ENCODE measurements around the gene PFN3. TPM values are rescaled to one million over a fixed set of nuclear protein-coding genes. Genes with fewer than 3 reads are reported as not detected.
A peak's percentile ranks its signal among the peaks of the same experiment; 100 is the strongest.

PFN3 gene
- total and polyA plus RNA-seq, 2 of the 4 experiments (the other 2 are of a cell fraction) = not detected

GRCh38 chr5:177444106-177445051 is 43.9 kb upstream of the PFN3 start:
- H3K18ac ChIP-seq (ENCODE audit: low read depth, low read length) = no peak overlapping the region
- BruUV-seq (replicated peaks) = no TSS peak
- peaks cover 2% of the 10 kb centered on the region; the same call in 1 of the 2 replicates for H3K36me3 ChIP-seq (ENCODE audit: control insufficient read depth, insufficient read depth, low read length)
- intact Hi-C loops (cut with micrococcal nuclease) (no loop called here), dilution Hi-C loops (cut with HindIII; ENCODE audit: low sequenced_read_pairs, unreplicated experiment) (no loop called here), in situ Hi-C loops (cut with MboI; ENCODE audit: low sequenced_read_pairs) (loop anchor here (5.0 kb wide), 2 partner anchors 37 to 132 kb away; partner anchors contain the start of genes F12 and MXD3)
- ChIA-PET CTCF (interaction anchor here (0.9 to 1.3 kb wide), 3 partner anchors 10 to 41 kb away, joined by 3 to 5 read pairs (median 3); no protein-coding TSS in a partner anchor), POLR2A (ENCODE audit: unreplicated experiment) (no interaction called here)
- no peak overlapping the region for H2AFZ ChIP-seq (replicated peaks; ENCODE audit: low read length, poor library complexity)
- H4K5ac ChIP-seq (ENCODE audit: low read depth, low read length) = no peak overlapping the region
- H3K56ac ChIP-seq (ENCODE audit: extremely low read depth, insufficient read depth, low read length) = no peak overlapping the region
- H3K4me1 ChIP-seq (ENCODE audit: control insufficient read depth, insufficient read depth, low read length) = peaks cover 10% of the 10 kb centered on the region
- no peak overlapping the region for H3K4ac ChIP-seq (ENCODE audit: low read depth, low read length)
- H4K20me1 ChIP-seq (ENCODE audit: insufficient read depth, low read length) = peaks cover 11% of the 10 kb centered on the region; the same call in 1 of the 2 replicates
- H4K8ac ChIP-seq (ENCODE audit: low read depth in 2 of 2, low read length in 2 of 2) = no peak overlapping the region
- peak overlapping the region; percentile 26 for H2AK9ac ChIP-seq (replicated peaks; ENCODE audit: low read depth, low read length, poor library complexity)
- H3K4me3 ChIP-seq (ENCODE audit: insufficient read depth, low read depth, low read length) = no peak overlapping the region
- no peak overlapping the region for H3K27ac ChIP-seq (ENCODE audit: insufficient read depth, low read length)
- H2BK15ac ChIP-seq (ENCODE audit: low read depth, low read length) = no peak overlapping the region
- no peaks in the 10 kb centered on the region for H3K27me3 ChIP-seq (ENCODE audit: control insufficient read depth, insufficient read depth, low read length)
- no peak for ATAC-seq (ENCODE audit: low read depth)
- no CpG with 5 or more reads among the region's 7 CpGs for WGBS, 2 experiments (ENCODE audit: extremely low coverage in 2 of 2, insufficient read length in 1 of 2)
- H4K91ac ChIP-seq (ENCODE audit: insufficient read depth, low read depth, low read length) = no peak overlapping the region
- no peaks in the 10 kb centered on the region for H3K9me3 ChIP-seq (ENCODE audit: control insufficient read depth, insufficient read depth, low read length)
- H2BK20ac ChIP-seq (ENCODE audit: low read depth, low read length) = no peak overlapping the region
- no peak overlapping the region for H2AK5ac ChIP-seq (ENCODE audit: low read depth, low read length)
- peaks cover 4% of the 10 kb centered on the region; the same call in 1 of the 2 replicates for H3K9me1 ChIP-seq (ENCODE audit: insufficient read depth, low read length)
- no peak overlapping the region for H3K9ac ChIP-seq (ENCODE audit: low read depth, low read length)
- peaks cover 0 to 4% of the 10 kb centered on the region in 2 experiments; a peak in 1 of 4 replicates for H3K79me1 ChIP-seq (ENCODE audit: low read depth in 1 of 2, low read length in 2 of 2)
- no peak overlapping the region for H3K4me2 ChIP-seq (ENCODE audit: low read depth, low read length)
- DNase-seq = no peak
- H3K23ac ChIP-seq (ENCODE audit: low read depth, low read length) = no peak overlapping the region
- H3K14ac ChIP-seq (replicated peaks; ENCODE audit: low read depth, low read length) = no peak overlapping the region
- no peak overlapping the region for H2BK5ac ChIP-seq (ENCODE audit: low read depth, low read length, poor library complexity, severe bottlenecking)
- no peak overlapping the region for H2BK120ac ChIP-seq (ENCODE audit: low read depth, low read length)
- TF ChIP-seq MAFK (IDR thresholded peaks at IDR 0.05; ENCODE audit: low read depth, low read length) (no peak), MXI1 (IDR thresholded peaks at IDR 0.05; ENCODE audit: borderline replicate concordance, low read depth, low read length) (no peak), CTCF (conservative IDR thresholded peaks at IDR 0.05; ENCODE audit: low read depth, low read length) (no peak), POLR2A (IDR thresholded peaks at IDR 0.05; ENCODE audit: low read depth, low read length) (no peak), CHD1 (IDR thresholded peaks at IDR 0.05; ENCODE audit: low read depth, low read length) (no peak), BHLHE40 (IDR thresholded peaks at IDR 0.05; ENCODE audit: low read depth, low read length) (no peak), MAZ (IDR thresholded peaks at IDR 0.05; ENCODE audit: borderline replicate concordance, low read depth, low read length) (no peak), FOS (IDR thresholded peaks at IDR 0.05; ENCODE audit: low read depth, low read length) (no peak), RAD21 (IDR thresholded peaks at IDR 0.05; ENCODE audit: low read length) (no peak), RFX5 (IDR thresholded peaks at IDR 0.05; ENCODE audit: low read depth, low read length) (no peak), NFE2L2 (IDR thresholded peaks at IDR 0.05; ENCODE audit: low read depth, low read length) (no peak), USF2 (IDR thresholded peaks at IDR 0.05; ENCODE audit: low read depth, low read length) (no peak), RCOR1 (IDR thresholded peaks at IDR 0.05; ENCODE audit: insufficient replicate concordance, low read length) (no peak)
- TF ChIP-seq, protein P1, sequence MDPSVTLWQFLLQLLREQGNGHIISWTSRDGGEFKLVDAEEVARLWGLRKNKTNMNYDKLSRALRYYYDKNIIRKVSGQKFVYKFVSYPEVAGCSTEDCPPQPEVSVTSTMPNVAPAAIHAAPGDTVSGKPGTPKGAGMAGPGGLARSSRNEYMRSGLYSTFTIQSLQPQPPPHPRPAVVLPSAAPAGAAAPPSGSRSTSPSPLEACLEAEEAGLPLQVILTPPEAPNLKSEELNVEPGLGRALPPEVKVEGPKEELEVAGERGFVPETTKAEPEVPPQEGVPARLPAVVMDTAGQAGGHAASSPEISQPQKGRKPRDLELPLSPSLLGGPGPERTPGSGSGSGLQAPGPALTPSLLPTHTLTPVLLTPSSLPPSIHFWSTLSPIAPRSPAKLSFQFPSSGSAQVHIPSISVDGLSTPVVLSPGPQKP (IDR thresholded peaks at IDR 0.05; ENCODE audit: borderline replicate concordance, low read depth, low read length) = no peak

All from IMR-90 (cell line).